Measurements from ENCODE around the gene GOLGA8A.

DNA sequence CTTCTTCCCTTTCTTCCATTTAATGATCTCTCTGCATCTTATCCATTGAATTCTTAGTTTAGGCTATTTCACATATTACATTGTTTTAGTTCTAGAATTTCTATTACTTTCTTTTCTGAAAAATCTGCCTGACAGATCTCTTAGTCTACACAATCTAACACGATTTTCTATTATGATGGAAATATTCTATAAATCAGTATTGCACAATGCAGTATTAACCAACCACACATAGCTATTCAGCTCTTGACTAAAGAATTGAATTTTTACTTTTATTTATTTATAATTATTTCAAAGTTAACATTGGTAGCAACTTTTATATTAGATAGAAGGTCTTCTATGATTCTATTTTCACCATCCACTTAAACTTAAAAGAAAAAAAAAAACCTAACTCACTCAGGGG is 36.2 kb upstream of the GOLGA8A start:
- TF ChIP-seq, protein P1, sequence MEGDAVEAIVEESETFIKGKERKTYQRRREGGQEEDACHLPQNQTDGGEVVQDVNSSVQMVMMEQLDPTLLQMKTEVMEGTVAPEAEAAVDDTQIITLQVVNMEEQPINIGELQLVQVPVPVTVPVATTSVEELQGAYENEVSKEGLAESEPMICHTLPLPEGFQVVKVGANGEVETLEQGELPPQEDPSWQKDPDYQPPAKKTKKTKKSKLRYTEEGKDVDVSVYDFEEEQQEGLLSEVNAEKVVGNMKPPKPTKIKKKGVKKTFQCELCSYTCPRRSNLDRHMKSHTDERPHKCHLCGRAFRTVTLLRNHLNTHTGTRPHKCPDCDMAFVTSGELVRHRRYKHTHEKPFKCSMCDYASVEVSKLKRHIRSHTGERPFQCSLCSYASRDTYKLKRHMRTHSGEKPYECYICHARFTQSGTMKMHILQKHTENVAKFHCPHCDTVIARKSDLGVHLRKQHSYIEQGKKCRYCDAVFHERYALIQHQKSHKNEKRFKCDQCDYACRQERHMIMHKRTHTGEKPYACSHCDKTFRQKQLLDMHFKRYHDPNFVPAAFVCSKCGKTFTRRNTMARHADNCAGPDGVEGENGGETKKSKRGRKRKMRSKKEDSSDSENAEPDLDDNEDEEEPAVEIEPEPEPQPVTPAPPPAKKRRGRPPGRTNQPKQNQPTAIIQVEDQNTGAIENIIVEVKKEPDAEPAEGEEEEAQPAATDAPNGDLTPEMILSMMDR (IDR thresholded peaks at IDR 0.05; ENCODE audit: low read length) = no peak
- no peak for TF ChIP-seq EZH2 (optimal IDR thresholded peaks at IDR 0.05; ENCODE audit: low read depth, low read length)
